Activated CD4-positive, alpha-beta T cell treated with anti-CD3 and anti-CD28 coated beads, Interleukin-2, amount 10 ng/mL, durations not matched to agents 7 days and 5 days (primary cell): ENCODE results near the gene RUFY2. TPM values are rescaled to one million over a fixed set of nuclear protein-coding genes. Genes with fewer than 3 reads are reported as not detected.

Experiments
- CTCF ChIA-PET: fragments of 350-600 bp; sonication (Branson Sonifier 250); formaldehyde crosslinking; loops from one replicate; lab custom pipeline; 2021; ENCODE audit warnings: antibody characterized with exemption; lab: Charles Lee
- POLR2A ChIA-PET: fragments of 350-600 bp; sonication (Branson Sonifier 250); formaldehyde crosslinking; loops from one replicate; lab custom pipeline; 2021; ENCODE audit warnings: antibody characterized with exemption; lab: Charles Lee
- DNase-seq: peaks from one replicate; pipeline ENCODE4 v3.0.0-alpha.2; 2020
- H3K27ac Mint-ChIP-seq: one replicate; pipeline ENCODE4 v1.8.0; 2021; ENCODE audit warnings: mild to moderate bottlenecking, moderate library complexity, mixed read lengths
- H3K27me3 Mint-ChIP-seq: one replicate; pipeline ENCODE4 v1.8.0; 2021; ENCODE audit warnings: mixed read lengths
- H3K36me3 Mint-ChIP-seq: one replicate; pipeline ENCODE4 v1.8.0; 2021; ENCODE audit warnings: low read depth, mixed read lengths
- H3K4me1 Mint-ChIP-seq: one replicate; pipeline ENCODE4 v1.8.0; 2021; ENCODE audit warnings: mixed read lengths
- H3K4me3 Mint-ChIP-seq: one replicate; pipeline ENCODE4 v1.8.0; 2021; ENCODE audit warnings: mild to moderate bottlenecking, moderate library complexity, mixed read lengths
- H3K9me3 Mint-ChIP-seq: one replicate; pipeline ENCODE4 v1.8.0; 2021; ENCODE audit warnings: mixed read lengths
- total RNA-seq, 2 experiments: library from RNA; stranded (reverse); gene quantifications; one replicate each; pipeline ENCODE4 v1.2.3, GENCODE V29; 2021

The RUFY2 gene
- total RNA-seq, 2 experiments from 2014 or later = 13.0 TPM

- no peak overlapping the region for H3K4me3 Mint-ChIP-seq
- CTCF ChIA-PET = interaction anchor here (0.6 kb wide), 1 partner anchor 545 kb away, joined by 3 read pairs; no protein-coding TSS in a partner anchor
- POLR2A ChIA-PET = no interaction called here
- no peak for DNase-seq
- no peaks in the 10 kb centered on the region for H3K9me3 Mint-ChIP-seq
- H3K27me3 Mint-ChIP-seq = no peaks in the 10 kb centered on the region
- H3K27ac Mint-ChIP-seq = no peak overlapping the region
- H3K36me3 Mint-ChIP-seq = peaks cover 10% of the 10 kb centered on the region
- no peaks in the 10 kb centered on the region for H3K4me1 Mint-ChIP-seq
These were observed 47.9 kb downstream of the RUFY2 start for GRCh38 chr10:68359189-68359588.

DNA sequence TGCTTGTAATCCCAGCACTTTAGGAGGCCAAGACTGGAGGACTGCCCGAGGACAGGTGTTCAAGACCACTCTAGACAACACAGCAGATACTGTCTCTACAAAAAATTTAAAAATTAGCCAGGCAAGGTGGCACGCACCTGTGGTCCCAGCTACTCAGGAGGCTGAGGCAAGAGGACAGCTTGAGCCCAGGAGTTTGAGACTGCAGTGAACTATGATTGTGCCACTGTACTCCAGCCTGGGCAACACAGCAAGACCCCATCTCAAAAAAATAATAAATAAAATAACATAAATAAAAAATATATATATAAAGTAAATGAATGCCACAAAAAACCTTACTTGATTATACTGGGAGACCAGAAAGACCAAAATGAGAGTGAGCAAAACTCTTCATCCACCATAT, 53.5 kb downstream of the RUFY2 start:
- POLR2A ChIA-PET = no interaction called here

DNA sequence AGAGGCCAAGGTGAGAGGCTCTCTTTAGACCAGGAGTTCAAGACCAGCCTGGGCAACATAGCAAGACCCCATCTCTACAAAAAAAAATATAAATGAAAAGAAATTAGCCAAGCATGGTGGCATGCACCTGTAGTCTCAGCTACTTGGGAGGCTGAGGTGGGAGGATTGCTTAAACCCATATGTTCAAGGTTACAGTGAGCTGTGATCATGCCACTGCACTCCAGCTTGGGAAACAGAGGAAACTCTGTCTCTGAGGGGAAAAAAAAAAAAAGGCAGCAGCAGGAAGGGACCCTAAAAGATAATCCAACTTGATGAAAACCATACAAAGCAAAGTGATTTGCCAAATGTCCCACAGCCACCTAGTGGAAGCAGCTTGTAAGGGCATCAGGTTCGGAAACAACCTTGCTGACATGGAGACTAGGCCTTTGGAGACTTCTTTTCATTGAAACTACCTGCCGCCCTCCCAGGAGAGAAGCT, 58.8 kb downstream of the RUFY2 start:
- Mint-ChIP-seq H3K27me3 (no peaks in the 10 kb centered on the region), H3K27ac (peak overlapping the region; percentile 21), H3K4me3 (no peak overlapping the region), H3K4me1 (peaks cover 9% of the 10 kb centered on the region), H3K36me3 (peaks cover 28% of the 10 kb centered on the region), H3K9me3 (no peaks in the 10 kb centered on the region)
- DNase-seq = peak; percentile 56
- ChIA-PET CTCF (interaction anchor here (0.6 to 1.5 kb wide), 15 partner anchors 9 to 303 kb away, joined by 3 to 7 read pairs (median 4); partner anchors contain the start of genes HNRNPH3, PBLD and RUFY2), POLR2A (interaction anchor here (0.5 to 1.2 kb wide), 2 partner anchors 123 to 136 kb away, joined by 3 to 5 read pairs; no protein-coding TSS in a partner anchor)

More for the DNA sequence above, 53.5 kb downstream of the RUFY2 start:
- no peaks in the 10 kb centered on the region for H3K9me3 Mint-ChIP-seq
- H3K36me3 Mint-ChIP-seq = peaks cover 16% of the 10 kb centered on the region
- CTCF ChIA-PET = interaction anchor here (1.5 to 2.2 kb wide), 2 partner anchors 9 to 53 kb away, joined by 4 to 12 read pairs; partner anchors contain the start of gene RUFY2
- no peaks in the 10 kb centered on the region for H3K27me3 Mint-ChIP-seq
- H3K27ac Mint-ChIP-seq = no peak overlapping the region
- no peaks in the 10 kb centered on the region for H3K4me1 Mint-ChIP-seq
- DNase-seq = no peak
- no peak overlapping the region for H3K4me3 Mint-ChIP-seq

GRCh38 chr10:68346774-68347173, 60.3 kb downstream of the RUFY2 start:
- Mint-ChIP-seq H3K27ac (peak overlapping the region; percentile 57), H3K4me3 (no peak overlapping the region), H3K4me1 (peaks cover 15% of the 10 kb centered on the region), H3K9me3 (no peaks in the 10 kb centered on the region), H3K27me3 (no peaks in the 10 kb centered on the region), H3K36me3 (peaks cover 33% of the 10 kb centered on the region)
- ChIA-PET CTCF (interaction anchor here (0.7 kb wide), 1 partner anchor 15 kb away, joined by 3 read pairs; the partner anchor contains the start of genes HNRNPH3 and PBLD), POLR2A (no interaction called here)
- DNase-seq = no peak

- Mint-ChIP-seq H3K27ac (no peak overlapping the region), H3K27me3 (no peaks in the 10 kb centered on the region), H3K36me3 (peaks cover 42% of the 10 kb centered on the region), H3K9me3 (no peaks in the 10 kb centered on the region), H3K4me1 (peaks cover 19% of the 10 kb centered on the region), H3K4me3 (no peak overlapping the region)
- POLR2A ChIA-PET = interaction anchor here (0.5 kb wide), 1 partner anchor 13 kb away, joined by 11 read pairs; the partner anchor contains the start of gene PBLD
- DNase-seq = no peak
- CTCF ChIA-PET = interaction anchor here (0.7 kb wide), 1 partner anchor 61 kb away, joined by 3 read pairs; the partner anchor contains the start of gene RUFY2
These were observed 61.5 kb downstream of the RUFY2 start for GRCh38 chr10:68345621-68346020.

DNA sequence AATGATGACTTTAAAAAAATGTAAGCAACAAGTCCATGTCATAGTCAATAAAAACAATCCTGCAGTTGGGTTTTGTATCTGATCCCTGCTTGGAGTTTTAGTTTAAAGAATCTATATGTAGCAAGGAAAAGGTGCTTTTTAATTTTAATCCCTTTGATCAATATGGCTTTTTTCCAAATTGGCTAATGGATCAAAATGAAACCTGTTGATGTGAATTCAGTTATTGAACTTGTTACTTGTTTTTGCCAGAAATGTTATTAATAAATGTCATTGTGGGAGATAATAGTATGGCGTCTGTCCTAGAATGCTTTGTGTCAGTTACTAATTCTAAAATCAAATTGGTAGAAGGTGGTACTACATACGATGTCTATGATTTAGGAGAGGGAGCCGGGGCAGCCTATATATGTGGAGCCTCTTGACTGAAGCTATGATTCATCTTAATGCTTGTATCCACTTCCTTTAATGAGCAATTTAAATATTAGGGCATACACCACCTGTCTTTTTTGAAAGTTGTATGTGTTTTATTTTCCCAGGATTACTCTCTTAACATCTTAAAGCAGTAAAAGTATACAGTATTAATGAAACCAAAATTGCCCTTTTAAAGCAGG, 64.1 kb downstream of the RUFY2 start:
- POLR2A ChIA-PET = interaction anchor here (0.7 kb wide), 1 partner anchor 8 kb away, joined by 3 read pairs; no protein-coding TSS in a partner anchor
- no peaks in the 10 kb centered on the region for H3K9me3 Mint-ChIP-seq
- no peak overlapping the region for H3K4me3 Mint-ChIP-seq
- DNase-seq = no peak
- H3K36me3 Mint-ChIP-seq = peaks cover 60% of the 10 kb centered on the region
- peaks cover 29% of the 10 kb centered on the region for H3K4me1 Mint-ChIP-seq
- no peaks in the 10 kb centered on the region for H3K27me3 Mint-ChIP-seq
- CTCF ChIA-PET = interaction anchor here (0.6 kb wide), 1 partner anchor 28 kb away, joined by 4 read pairs; no protein-coding TSS in a partner anchor
- H3K27ac Mint-ChIP-seq = no peak overlapping the region

DNA sequence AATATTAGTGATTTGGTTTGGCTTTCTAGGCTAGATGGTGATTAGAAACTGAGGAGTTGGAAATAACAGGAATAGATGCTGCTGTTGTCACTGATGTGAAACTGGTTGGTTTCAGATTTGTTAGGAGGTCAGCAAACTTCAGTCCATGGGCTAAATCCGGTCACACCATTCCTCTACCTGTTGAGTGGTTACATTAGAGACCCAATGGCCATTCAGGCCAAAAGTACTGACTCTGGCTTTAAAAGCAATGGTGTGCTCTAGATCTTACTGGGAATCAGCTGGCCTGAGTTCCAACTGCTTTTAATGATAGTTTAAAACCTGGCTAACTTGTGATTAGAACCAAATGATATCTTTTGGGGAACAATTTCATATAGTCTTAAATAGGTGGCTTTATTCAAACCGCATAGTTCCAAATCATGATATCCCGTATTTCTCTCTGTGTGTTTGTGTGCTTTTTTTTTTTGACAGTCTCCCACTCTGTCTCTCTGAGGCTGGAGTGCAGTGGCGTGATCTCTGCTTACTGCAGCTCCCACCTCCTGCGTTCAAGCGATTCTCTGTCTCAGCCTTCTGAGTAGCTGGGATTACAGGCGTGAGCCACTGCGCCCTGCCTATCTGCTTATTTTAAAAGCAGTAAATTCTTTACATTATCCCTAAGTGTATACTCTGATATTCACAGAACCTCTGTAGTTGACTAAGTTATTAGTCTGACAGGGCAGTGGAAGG, 66.6 kb downstream of the RUFY2 start:
- Mint-ChIP-seq H3K27ac (no peak overlapping the region), H3K4me1 (peaks cover 42% of the 10 kb centered on the region), H3K9me3 (no peaks in the 10 kb centered on the region), H3K4me3 (no peak overlapping the region), H3K27me3 (no peaks in the 10 kb centered on the region), H3K36me3 (peaks cover 73% of the 10 kb centered on the region)
- DNase-seq = no peak
- ChIA-PET POLR2A (no interaction called here), CTCF (no interaction called here)

DNA sequence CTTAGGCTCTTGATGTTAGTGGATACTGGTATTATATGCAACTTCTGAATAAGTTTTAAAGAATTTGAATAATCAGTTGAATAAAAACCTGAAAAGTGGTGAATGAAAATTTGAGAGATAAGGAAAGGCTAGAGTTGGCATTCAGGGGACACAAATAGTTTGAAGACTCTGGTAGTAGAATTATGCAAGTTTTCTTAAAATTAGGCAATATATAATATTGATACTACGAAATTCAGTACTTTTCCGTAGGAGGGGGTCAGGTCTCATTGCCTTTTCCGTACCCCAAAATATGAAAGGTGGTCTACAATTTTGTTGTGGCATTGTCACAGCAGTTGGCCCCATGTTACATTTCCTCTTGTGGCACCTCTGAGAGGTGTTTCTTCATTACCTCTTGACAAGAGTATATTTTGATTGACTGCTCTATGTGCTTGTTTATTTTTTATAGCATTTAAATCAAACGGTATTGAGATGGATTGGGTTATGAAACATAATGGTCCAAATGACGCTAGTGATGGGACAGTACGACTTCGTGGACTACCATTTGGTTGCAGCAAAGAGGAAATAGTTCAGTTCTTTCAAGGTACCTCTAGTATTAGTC, 70.2 kb downstream of the RUFY2 start:
- Mint-ChIP-seq H3K36me3 (peaks cover 71% of the 10 kb centered on the region), H3K9me3 (no peaks in the 10 kb centered on the region), H3K27me3 (no peaks in the 10 kb centered on the region), H3K4me3 (peak overlapping the region; percentile 52), H3K27ac (peak overlapping the region; percentile 44), H3K4me1 (peaks cover 49% of the 10 kb centered on the region)
- CTCF ChIA-PET = no interaction called here
- DNase-seq = no peak
- POLR2A ChIA-PET = no interaction called here

GRCh38 chr10:68334672-68335467, 72.2 kb downstream of the RUFY2 start:
- CTCF ChIA-PET = interaction anchor here (1.5 to 1.8 kb wide), 2 partner anchors 13 to 383 kb away, joined by 3 to 5 read pairs; no protein-coding TSS in a partner anchor
- Mint-ChIP-seq H3K4me3 (peak overlapping the region; percentile 100), H3K27me3 (no peaks in the 10 kb centered on the region), H3K27ac (peak overlapping the region; percentile 100), H3K4me1 (peaks cover 55% of the 10 kb centered on the region), H3K9me3 (no peaks in the 10 kb centered on the region), H3K36me3 (peaks cover 59% of the 10 kb centered on the region)
- POLR2A ChIA-PET = interaction anchor here (0.6 kb wide), 2 partner anchors 9 to 112 kb away, joined by 3 read pairs; no protein-coding TSS in a partner anchor
- no peak for DNase-seq

- ChIA-PET CTCF (interaction anchor here (1.0 to 1.8 kb wide), 6 partner anchors 11 to 478 kb away, joined by 3 to 4 read pairs (median 3); partner anchors contain the start of gene RUFY2), POLR2A (no interaction called here)
- peak overlapping the region; percentile 100 for H3K27ac Mint-ChIP-seq
- H3K4me1 Mint-ChIP-seq = peaks cover 57% of the 10 kb centered on the region
- H3K36me3 Mint-ChIP-seq = peaks cover 49% of the 10 kb centered on the region
- no peaks in the 10 kb centered on the region for H3K27me3 Mint-ChIP-seq
- no peak for DNase-seq
- H3K9me3 Mint-ChIP-seq = no peaks in the 10 kb centered on the region
- peak overlapping the region; percentile 100 for H3K4me3 Mint-ChIP-seq
These were observed 73.3 kb downstream of the RUFY2 start for GRCh38 chr10:68333440-68334431.

DNA sequence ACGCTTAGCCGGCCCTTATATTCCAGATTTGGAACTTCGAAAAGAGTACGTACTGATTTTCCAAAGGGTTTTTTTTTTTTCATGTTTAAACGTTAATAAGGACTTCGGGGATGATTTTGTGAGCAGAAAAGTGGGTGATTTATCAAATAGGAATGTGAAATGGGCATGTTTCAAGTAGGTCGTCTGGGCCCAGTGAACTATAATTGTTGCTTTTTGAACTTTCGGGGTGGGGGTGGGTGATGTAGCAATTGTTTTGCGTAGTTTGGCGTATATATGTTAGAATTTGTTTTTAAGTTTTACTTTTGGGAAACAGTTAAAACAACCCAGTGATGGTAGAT, 74.0 kb downstream of the RUFY2 start:
- Mint-ChIP-seq H3K27me3 (no peaks in the 10 kb centered on the region), H3K4me1 (peaks cover 60% of the 10 kb centered on the region), H3K27ac (peak overlapping the region; percentile 100), H3K9me3 (no peaks in the 10 kb centered on the region), H3K36me3 (peaks cover 45% of the 10 kb centered on the region), H3K4me3 (peak overlapping the region; percentile 100)
- DNase-seq = no peak
- ChIA-PET CTCF (interaction anchor here (1.0 to 1.8 kb wide), 7 partner anchors 10 to 478 kb away, joined by 3 to 4 read pairs (median 3); partner anchors contain the start of gene RUFY2), POLR2A (interaction anchor here (0.8 kb wide), 1 partner anchor 13 kb away, joined by 11 read pairs; no protein-coding TSS in a partner anchor)
